BJ (cell line): ENCODE data around the gene TM9SF3. TPM values are rescaled to one million over a fixed set of nuclear protein-coding genes. Genes with fewer than 3 reads are reported as not detected.
A peak's percentile ranks its signal among the peaks of the same experiment; 100 is the strongest.

Source experiments
- CTCF ChIA-PET: fragments of 350-600 bp; formaldehyde crosslinking; extraction: SDS; loops from one replicate; lab custom pipeline; 2021; ENCODE audit warnings: antibody characterized with exemption, inconsistent platforms; lab: Yijun Ruan, JAX
- POLR2A ChIA-PET: fragments of 300-600 bp; sonication (Branson Sonifier 250); formaldehyde crosslinking; extraction: SDS; loops from one replicate; lab custom pipeline; 2021; ENCODE audit warnings: antibody characterized with exemption; lab: Charles Lee
- DNase-seq: peaks from one replicate; pipeline ENCODE4 v3.0.0-alpha.2; 2011; ENCODE audit warnings: low read depth
- H3K27me3 ChIP-seq: 2 replicates; pipeline ENCODE4 v1.6.0; 2011; ENCODE audit warnings: low read length; ENCODE audit not compliant: control insufficient read depth, insufficient read depth
- H3K36me3 ChIP-seq: 2 replicates; pipeline ENCODE4 v1.5.1; 2011; ENCODE audit warnings: low read length; ENCODE audit not compliant: control insufficient read depth, insufficient read depth
- H3K4me3 ChIP-seq: 2 replicates; pipeline ENCODE4 v1.5.1; 2011; ENCODE audit warnings: low read depth, mild to moderate bottlenecking, control low read depth, low read length
- CTCF ChIP-seq: IDR thresholded peaks from 2 replicates; pipeline ENCODE4 v1.5.1; 2011; ENCODE audit warnings: low read depth, mild to moderate bottlenecking, control low read depth, inconsistent platforms, low read length, moderate library complexity; ENCODE audit not compliant: insufficient read depth
- polyA plus RNA-seq: library from polyadenylated mRNA; depleted of rRNA; stranded (reverse); fragments of >200 nt; gene quantifications from 2 replicates; pipeline ENCODE4 v1.2.3, GENCODE V29; 2011

The TM9SF3 gene
- polyA plus RNA-seq, 1 experiment, result 27.0 TPM

- no peak for DNase-seq
- POLR2A ChIA-PET, result no interaction called here
- CTCF ChIA-PET, result no interaction called here
- TF ChIP-seq CTCF, result no peak
- H3K27me3 ChIP-seq, result no peaks in the 10 kb centered on the region
- no peaks in the 10 kb centered on the region for H3K36me3 ChIP-seq
- H3K4me3 ChIP-seq, result no peak overlapping the region
Measured at GRCh38 chr10:96616961-96617360, 30.1 kb upstream of the TM9SF3 start.

- no peaks in the 10 kb centered on the region for H3K36me3 ChIP-seq
- TF ChIP-seq CTCF, result no peak
- H3K4me3 ChIP-seq, result no peak overlapping the region
- H3K27me3 ChIP-seq, result no peaks in the 10 kb centered on the region
- CTCF ChIA-PET, result no interaction called here
- DNase-seq, result peak; percentile 63
- POLR2A ChIA-PET, result no interaction called here
Measured at GRCh38 chr10:96614515-96614914, 27.7 kb upstream of the TM9SF3 start.

- CTCF ChIA-PET, result no interaction called here
- Histone ChIP-seq H3K27me3 (no peaks in the 10 kb centered on the region), H3K36me3 (no peaks in the 10 kb centered on the region), H3K4me3 (no peak overlapping the region)
- no peak for DNase-seq
- TF ChIP-seq CTCF, result no peak
- POLR2A ChIA-PET, result no interaction called here
Measured at GRCh38 chr10:96613576-96613975, 26.8 kb upstream of the TM9SF3 start.

- CTCF ChIA-PET, result no interaction called here
- no peaks in the 10 kb centered on the region for H3K27me3 ChIP-seq
- POLR2A ChIA-PET, result no interaction called here
- no peak for TF ChIP-seq CTCF
- no peak for DNase-seq
- no peaks in the 10 kb centered on the region for H3K36me3 ChIP-seq
- H3K4me3 ChIP-seq, result no peak overlapping the region
Measured at GRCh38 chr10:96612055-96612830, 25.4 kb upstream of the TM9SF3 start.

DNA sequence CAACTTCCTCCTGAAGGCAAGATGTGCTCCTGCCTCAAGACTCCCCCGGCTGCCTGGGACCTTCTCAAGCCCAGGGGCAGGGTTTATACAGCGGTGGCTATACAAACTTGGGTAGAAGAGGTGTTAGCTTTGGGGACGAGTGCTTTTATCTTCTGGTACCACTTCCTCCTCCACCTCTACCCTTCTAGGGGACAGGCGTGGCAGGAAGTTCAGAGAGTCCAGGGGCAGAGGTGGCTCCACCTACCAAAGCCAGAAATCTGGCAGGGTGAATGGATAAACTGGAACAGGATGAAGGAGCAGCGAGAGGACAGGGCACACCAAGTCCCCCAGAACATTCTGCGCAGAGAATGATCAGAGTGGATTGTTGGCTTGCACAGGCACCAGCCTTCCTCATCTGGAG, 24.0 kb upstream of the TM9SF3 start:
- ChIA-PET POLR2A (no interaction called here), CTCF (interaction anchor here (0.6 kb wide), 1 partner anchor 952 kb away, joined by 3 read pairs; no protein-coding TSS in a partner anchor)
- no peak for TF ChIP-seq CTCF
- no peak overlapping the region for H3K4me3 ChIP-seq
- no peaks in the 10 kb centered on the region for H3K27me3 ChIP-seq
- DNase-seq, result no peak
- H3K36me3 ChIP-seq, result no peaks in the 10 kb centered on the region
